Mononuclear cell (primary cell): ENCODE measurements around the gene NLRP5. TPM values are rescaled to one million over a fixed set of nuclear protein-coding genes. Genes with fewer than 3 reads are reported as not detected.
"Not testable (repeated sequence)": the region's sequence is repeated elsewhere in the genome, so short reads cannot be mapped to it uniquely, and the experiment has no call there.

Experiments used
- H3K27me3 ChIP-seq: 2 replicates; pipeline ENCODE4 v1.6.0; 2011; ENCODE audit warnings: low read length, control low read depth; ENCODE audit not compliant: insufficient read depth
- H3K4me1 ChIP-seq: 2 replicates; pipeline ENCODE4 v1.5.1; 2011; ENCODE audit warnings: mild to moderate bottlenecking, low read length, control low read depth; ENCODE audit not compliant: insufficient read depth
- H3K4me3 ChIP-seq: 2 replicates; pipeline ENCODE4 v1.5.1; 2011; ENCODE audit warnings: mild to moderate bottlenecking, low read length, moderate library complexity
- H3K9me3 ChIP-seq: 2 replicates; pipeline ENCODE4 v1.5.1; 2011; ENCODE audit warnings: low read depth, mild to moderate bottlenecking, control low read depth, low read length
- total RNA-seq: library from RNA; depleted of rRNA; stranded (reverse); fragments of >200 nt; gene quantifications from one replicate; pipeline ENCODE4 v1.2.3, GENCODE V29; 2012

NLRP5 gene
- total RNA-seq, 1 donor = not detected

DNA sequence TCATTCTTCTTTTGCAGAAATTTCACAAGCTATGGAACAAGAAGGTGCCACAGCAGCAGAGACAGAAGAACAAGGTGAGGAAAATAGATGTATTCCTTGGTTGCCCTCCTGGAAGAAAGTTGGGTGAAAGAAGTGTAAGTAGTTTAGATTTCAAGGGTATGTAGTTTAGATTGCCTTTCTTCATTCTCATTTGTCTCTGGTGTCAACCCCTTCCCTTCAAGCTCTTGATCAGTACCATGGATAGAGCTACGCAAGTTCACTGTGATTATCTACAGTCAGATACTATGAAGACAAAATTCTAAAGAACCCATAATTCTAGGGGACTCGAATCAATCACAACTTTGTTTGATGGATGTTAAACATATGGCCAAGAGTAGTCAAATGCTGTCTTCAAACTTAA lies 32.8 kb downstream of the NLRP5 start:
- not testable (repeated sequence) for H3K9me3 ChIP-seq, H3K4me3 ChIP-seq, H3K27me3 ChIP-seq, H3K4me1 ChIP-seq

DNA sequence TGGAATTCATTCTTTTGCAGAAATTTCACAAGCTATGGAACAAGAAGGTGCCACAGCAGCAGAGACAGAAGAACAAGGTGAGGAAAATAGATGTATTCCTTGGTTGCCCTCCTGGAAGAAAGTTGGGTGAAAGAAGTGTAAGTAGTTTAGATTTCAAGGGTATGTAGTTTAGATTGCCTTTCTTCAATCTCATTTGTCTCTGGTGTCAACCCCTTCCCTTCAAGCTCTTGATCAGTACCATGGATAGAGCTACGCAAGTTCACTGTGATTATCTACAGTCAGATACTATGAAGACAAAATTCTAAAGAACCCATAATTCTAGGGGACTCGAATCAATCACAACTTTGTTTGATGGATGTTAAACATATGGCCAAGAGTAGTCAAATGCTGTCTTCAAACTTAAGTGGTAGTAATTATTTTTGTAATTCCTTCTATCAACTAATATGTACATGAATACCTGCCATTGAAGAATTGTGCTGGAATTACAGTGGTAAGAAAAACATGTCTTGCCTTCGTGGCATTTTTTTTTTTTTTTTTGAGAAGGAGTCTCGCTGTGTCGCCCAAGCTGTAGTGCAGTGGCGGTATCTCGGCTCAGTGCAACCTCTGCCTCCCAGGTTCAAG lies 33.9 kb downstream of the NLRP5 start:
- H3K4me3 ChIP-seq, H3K9me3 ChIP-seq, H3K27me3 ChIP-seq, H3K4me1 ChIP-seq: not testable (repeated sequence)

DNA sequence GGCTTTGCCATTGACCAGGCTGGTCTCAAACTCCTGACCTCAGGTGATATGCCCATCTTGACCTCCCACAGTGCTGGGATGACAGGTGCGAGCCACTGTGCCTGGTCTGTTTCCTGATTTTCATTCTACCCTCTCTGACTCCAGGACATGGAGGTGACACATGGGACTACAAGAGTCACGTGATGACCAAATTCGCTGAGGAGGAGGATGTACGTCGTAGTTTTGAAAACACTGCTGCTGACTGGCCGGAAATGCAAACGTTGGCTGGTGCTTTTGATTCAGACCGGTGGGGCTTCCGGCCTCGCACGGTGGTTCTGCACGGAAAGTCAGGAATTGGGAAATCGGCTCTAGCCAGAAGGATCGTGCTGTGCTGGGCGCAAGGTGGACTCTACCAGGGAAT lies 40.2 kb downstream of the NLRP5 start:
- no peaks in the 10 kb centered on the region for H3K9me3 ChIP-seq
- H3K4me1 ChIP-seq = no peaks in the 10 kb centered on the region
- H3K27me3 ChIP-seq = no peaks in the 10 kb centered on the region
- no peak overlapping the region for H3K4me3 ChIP-seq

DNA sequence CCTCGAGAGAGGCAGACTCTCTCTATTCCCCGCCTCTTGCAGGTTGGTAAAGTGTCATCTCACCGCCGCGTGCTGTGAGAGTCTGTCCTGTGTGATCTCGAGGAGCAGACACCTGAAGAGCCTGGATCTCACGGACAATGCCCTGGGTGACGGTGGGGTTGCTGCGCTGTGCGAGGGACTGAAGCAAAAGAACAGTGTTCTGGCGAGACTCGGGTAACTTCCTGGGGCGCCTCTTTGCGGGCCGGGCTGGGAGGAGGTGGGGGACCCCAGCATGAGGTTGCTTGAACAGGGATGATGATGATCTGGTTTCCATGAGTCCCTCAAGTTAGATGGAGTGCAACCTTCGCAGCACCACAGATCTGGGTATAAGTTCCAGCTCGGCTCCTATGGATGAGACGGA lies 67.0 kb downstream of the NLRP5 start:
- Histone ChIP-seq H3K27me3 (no peaks in the 10 kb centered on the region), H3K4me3 (no peak overlapping the region), H3K9me3 (no peaks in the 10 kb centered on the region), H3K4me1 (no peaks in the 10 kb centered on the region)

DNA sequence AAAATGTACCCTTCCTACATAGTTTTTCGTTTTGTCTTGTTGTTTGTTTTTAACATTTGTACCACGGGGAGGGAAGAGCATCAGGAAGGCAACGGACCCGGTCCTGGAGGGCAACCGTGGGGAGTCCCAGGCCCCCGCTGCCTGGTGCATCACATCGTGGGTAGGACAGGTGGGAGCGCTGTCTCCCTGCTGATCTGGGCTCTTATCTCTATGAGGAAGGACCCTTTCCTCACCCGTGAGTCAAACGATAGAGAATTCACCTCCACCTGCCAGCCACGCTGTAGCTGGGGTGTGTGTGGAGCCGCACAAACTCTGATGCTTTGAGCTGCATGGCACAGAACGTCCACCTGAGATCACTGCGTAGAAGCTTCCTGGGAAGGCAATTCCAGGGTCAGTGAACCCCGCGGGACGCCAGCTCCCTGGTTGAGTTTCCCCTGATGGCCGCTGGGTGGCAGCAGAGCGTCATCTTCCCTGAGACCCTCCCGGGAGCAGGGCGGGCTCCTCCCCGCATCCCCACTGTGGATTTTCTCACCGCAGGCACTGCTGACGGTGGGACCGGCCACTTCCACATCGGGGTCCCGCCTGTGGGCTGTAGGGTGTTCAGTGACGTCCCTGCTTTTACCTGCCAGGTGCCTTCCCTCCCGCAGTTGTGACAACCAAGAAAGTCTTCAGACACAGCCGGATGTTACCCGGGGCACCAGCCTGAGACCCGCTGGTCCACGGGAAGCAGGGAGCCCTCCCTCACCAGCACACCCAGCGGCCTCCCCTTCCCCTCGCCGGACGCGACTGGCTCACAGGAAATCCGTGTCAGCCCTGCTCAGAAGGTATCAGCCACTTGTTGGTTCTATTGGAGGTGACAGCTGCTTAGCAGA lies 79.8 kb downstream of the NLRP5 start:
- peaks cover 10% of the 10 kb centered on the region for H3K4me1 ChIP-seq
- H3K27me3 ChIP-seq = no peaks in the 10 kb centered on the region
- H3K4me3 ChIP-seq = no peak overlapping the region
- no peaks in the 10 kb centered on the region for H3K9me3 ChIP-seq

DNA sequence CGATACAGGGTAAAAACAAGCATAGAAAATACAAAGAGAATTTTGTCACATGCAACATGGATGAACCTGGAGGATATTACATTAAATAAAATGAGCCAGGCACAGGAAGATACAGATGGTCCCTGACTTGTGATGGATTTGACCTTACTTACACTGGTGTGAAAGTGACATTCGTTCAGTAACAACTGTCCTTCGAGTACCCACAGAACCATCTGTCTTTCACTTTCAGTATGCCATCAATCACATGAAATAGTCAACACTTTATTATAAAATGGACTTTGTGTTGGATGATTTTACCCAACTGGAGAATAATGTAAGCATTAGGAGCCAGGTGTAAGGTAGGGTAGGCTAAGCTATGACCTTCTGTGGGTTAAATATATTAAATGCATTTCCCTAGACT lies 83.1 kb downstream of the NLRP5 start:
- Histone ChIP-seq H3K4me3 (no peak overlapping the region), H3K27me3 (no peaks in the 10 kb centered on the region), H3K9me3 (no peaks in the 10 kb centered on the region), H3K4me1 (peaks cover 10% of the 10 kb centered on the region)

DNA sequence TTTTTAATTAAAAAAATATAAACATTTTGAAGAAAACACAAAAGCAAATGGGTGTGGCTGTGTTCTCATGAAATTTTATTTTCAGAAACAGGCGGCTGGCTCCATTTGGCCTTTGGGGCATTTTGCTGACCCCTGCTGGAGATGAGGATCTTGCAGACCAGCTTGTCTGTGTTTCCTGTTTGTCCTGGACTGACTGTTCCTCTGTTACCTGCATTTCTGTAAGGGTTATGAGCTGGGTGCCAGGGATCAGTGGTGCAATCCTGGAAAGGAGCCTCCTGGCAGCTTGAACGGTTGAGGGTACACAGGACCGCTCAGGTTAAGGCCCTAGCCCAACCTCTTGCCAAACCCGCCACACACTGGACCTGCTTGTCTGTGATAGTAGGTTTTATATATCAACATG lies 84.6 kb downstream of the NLRP5 start:
- Histone ChIP-seq H3K27me3 (no peaks in the 10 kb centered on the region), H3K4me1 (peaks cover 9% of the 10 kb centered on the region), H3K9me3 (no peaks in the 10 kb centered on the region), H3K4me3 (no peak overlapping the region)

DNA sequence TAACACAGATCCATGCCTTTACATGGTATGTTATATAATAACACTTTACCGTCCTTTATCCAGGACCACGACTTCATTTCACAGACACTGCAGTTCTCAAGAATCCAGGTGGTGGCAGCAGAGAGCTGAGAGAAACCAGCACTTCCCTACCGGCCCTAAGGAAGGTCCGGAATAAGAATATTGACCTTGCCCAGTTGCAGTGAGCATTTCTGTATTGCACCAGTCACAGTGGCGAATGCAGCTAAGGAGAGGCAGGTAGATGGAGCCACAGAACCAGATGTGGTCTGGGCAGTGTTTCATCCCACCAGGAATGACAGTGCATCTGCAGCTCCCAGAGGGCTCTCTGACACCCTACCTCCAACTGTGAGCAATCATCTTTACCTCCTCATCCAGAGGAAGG lies 89.9 kb downstream of the NLRP5 start:
- no peak overlapping the region for H3K4me3 ChIP-seq
- no peaks in the 10 kb centered on the region for H3K9me3 ChIP-seq
- no peaks in the 10 kb centered on the region for H3K27me3 ChIP-seq
- H3K4me1 ChIP-seq = peaks cover 9% of the 10 kb centered on the region

DNA sequence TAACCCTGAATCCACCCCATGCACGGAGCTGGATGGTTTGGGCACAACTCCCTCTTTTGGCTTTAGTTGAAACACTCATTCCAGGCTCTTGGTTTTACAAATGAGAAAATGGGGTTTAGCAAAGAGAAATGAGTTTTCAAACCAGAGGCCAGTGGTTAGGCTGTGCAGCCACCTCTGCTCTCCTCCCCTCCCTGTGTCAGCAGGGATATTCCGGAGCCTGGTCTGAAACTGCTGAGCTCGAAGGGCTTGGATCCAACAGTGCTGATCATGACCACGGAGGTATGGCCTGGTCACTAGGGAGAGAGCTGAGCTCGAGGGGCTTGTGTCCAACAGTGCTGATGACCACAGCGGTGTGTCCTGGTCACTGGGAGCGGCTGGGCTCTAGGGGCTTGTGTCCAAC lies 93.0 kb downstream of the NLRP5 start:
- Histone ChIP-seq H3K4me1 (peaks cover 10% of the 10 kb centered on the region), H3K27me3 (no peaks in the 10 kb centered on the region), H3K4me3 (no peak overlapping the region), H3K9me3 (no peaks in the 10 kb centered on the region)

DNA sequence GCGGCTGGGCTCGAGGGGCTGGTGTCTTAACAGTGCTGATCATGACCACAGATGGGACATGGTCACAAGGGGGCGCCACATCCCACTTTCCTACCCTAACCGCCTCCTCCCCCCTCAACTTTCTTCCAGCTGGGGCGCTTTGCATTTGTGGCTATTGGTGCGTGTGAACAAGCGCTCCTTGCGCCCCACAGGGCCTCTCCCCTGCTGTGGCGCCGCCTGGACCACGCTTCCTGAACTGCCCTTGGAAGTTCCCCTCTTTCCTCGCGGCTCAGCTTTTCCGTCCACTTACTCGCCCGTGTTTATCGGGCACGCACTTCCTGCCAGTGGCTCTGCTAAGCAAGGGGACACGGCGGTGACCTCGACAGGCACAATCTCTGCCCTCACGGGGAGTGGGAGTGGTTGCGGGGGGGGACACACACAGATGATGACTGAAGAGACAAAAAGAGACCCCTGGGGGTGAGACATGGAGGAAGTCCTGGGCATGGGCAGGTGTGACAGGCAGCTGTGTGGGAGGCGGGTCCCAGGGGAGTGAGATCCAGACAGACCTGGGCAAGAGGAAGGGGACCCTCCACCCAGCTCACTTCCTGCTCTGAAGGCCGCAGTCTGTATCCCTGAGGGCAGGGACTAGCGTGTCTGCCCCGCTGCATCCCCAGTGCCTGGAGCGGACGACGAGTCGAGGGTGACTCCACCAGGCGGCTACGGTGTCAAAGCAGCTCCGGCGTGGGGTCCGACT lies 94.3 kb downstream of the NLRP5 start:
- peak overlapping the region; percentile 10 for H3K4me3 ChIP-seq
- H3K4me1 ChIP-seq = peaks cover 10% of the 10 kb centered on the region
- H3K9me3 ChIP-seq = no peaks in the 10 kb centered on the region
- H3K27me3 ChIP-seq = no peaks in the 10 kb centered on the region

DNA sequence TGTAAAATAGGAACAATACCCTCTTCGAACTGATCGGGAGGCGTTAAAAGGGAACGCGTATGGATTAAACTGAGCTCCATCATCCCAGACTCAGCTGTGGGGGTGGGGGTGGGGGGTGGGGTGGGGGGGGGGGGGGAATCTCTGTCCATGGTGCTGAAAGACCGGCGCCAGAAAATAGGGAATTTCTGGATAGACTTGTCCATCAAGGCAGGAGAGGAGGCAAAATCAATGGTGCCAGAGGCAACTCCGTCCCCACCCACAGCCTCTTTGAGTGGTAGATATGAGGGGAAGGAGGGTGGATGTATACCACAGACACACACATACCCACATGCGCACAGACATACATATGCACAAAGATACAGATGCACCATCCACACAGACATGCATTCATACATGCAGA lies 97.1 kb downstream of the NLRP5 start:
- no peak overlapping the region for H3K4me3 ChIP-seq
- no peaks in the 10 kb centered on the region for H3K9me3 ChIP-seq
- peaks cover 10% of the 10 kb centered on the region for H3K4me1 ChIP-seq
- H3K27me3 ChIP-seq = no peaks in the 10 kb centered on the region

DNA sequence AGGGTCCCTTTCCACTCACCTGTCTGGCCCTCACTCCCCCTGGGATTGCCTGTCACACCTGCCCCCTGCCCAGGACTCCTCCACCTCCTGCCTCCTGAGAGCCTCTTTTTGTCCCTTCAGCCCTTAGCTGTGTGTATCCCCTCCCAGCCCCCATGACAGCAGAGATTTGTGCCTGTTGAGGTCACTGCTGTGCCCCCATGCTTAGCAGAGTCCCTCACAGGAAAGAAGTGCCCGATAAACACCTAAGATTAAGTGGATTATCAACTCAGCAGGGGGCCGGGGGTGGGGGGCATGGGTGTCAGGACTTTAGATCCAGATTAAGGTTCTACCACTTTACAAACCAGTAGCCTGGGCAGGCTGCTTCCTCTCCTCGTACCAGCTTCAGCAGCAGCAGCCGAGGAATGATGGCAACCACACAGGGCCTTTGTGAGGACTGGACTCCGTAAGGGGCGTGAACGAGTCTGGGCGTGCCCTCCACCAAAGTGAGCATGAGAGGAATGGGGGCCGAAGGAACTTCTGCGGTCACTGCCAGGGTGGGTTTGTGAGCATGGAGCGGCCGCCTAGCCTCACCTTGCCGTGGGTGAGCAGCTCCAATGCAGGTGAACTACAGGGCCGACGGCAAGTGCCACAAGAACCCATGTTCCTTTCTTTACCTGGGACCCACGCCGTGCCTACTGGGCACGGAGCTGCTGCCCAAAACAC lies 98.4 kb downstream of the NLRP5 start:
- no peaks in the 10 kb centered on the region for H3K27me3 ChIP-seq
- H3K4me1 ChIP-seq = peaks cover 10% of the 10 kb centered on the region

DNA sequence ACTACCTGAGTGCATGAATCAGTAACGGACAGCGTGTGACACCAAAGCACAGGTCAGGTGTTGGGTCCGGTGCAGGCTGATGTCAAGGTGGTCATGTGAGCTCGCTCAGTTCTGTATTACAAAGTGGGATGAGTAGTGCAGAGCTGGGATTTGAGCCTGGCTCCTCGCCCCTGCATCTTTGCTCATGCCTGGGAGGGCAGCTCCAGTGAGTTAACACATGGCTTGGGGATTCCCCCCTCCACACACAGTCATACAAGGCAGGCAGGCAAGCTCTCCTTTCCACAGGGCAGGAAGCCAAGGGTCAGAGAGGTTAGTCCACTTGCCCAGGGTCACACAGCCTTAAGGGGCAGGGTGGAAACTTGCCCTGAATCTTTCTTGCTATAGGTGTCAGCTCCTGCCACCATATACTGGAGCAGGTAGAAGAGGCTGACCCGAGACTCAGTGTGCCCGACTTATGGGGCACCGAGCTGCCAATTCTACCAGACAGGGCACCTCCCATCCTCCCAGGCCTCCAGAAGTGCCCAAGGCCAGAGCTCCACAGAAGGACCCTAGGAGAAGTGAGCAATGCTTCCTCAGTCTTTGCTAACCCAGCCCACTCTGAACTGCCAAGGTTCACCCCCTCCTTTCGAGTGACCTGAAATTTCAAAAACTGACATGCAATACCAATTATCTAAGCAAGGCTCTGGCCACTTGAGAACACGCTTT lies 99.1 kb downstream of the NLRP5 start:
- H3K4me1 ChIP-seq = peaks cover 9% of the 10 kb centered on the region

More for the DNA sequence above, 98.4 kb downstream of the NLRP5 start:
- no peak overlapping the region for H3K4me3 ChIP-seq
- H3K9me3 ChIP-seq = no peaks in the 10 kb centered on the region

DNA sequence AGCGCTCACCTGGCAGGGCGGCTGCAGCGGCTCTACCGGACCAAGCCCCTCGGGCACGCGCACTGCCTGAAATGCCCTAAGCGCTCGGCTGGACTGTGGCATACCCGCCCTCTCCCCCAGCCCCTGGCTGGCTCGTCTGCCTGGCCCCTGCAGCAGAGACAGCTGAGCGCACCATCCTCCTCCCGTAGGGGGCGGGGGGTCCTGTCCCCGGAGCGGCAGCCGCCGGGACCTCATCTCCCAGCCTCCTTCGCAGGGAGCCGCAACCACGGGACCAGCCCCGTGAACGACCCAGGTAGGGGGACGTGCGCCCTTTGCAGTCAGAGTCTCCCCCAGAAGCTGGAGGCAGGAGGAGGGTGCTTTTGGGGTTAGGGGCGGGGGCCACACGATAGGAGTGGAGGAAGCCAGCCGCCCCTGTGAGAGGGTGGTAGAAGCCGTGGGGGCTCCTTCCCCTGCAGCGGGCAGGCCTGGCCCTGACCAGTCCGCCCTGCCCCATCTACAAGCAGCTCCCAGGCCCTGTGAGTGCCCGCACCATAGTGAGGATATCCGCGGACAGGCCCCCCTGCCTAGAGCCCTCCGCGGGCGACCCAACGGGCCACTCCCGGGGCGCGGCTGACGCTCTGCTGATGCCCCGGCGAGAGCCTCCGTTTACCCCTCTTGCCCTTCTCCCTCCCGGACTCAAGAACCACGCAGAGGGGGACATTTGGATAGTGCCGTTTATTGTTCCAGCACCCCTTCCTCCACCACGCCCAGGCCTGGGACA lies 100.3 kb downstream of the NLRP5 start:
- H3K27me3 ChIP-seq = no peaks in the 10 kb centered on the region

More for the DNA sequence above, 99.1 kb downstream of the NLRP5 start:
- Histone ChIP-seq H3K4me3 (no peak overlapping the region), H3K27me3 (no peaks in the 10 kb centered on the region), H3K9me3 (no peaks in the 10 kb centered on the region)

More for the DNA sequence above, 100.3 kb downstream of the NLRP5 start:
- Histone ChIP-seq H3K4me3 (no peak overlapping the region), H3K9me3 (no peaks in the 10 kb centered on the region), H3K4me1 (no peaks in the 10 kb centered on the region)
